Measurements from ENCODE around the gene CKM. TPM values are rescaled to one million over a fixed set of nuclear protein-coding genes. Genes with fewer than 3 reads are reported as not detected.

Gene CKM
- total RNA-seq = not detected in 2 replicates

DNA sequence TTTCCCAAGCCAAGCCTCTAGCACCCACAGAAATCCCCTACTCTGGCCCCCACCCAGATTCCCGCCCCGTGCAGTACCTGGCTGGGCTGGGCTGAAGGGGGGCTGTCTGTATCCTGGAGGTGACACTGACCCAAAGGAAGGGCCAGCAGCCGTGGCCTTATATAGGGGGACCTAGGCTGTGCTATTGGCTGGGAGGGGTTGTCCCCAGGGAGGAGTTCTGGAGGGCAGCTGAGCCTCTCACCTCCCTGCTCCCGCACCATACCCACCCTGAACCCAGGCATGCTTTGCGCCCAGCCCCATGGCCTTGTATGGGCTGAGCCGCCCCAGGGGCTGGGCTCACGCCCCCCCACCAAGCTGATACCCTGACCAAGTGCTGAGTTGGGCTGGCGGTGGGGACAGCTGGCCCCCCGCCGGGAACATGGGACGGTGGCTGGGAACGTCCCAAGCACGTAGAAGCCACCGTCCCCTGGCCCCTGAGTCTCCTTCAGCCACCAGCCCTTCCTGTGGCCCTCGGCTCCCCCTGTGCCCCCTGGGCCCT, at the start of gene CKM:
CKM (minus strand) TSS at position 132 of the 538 bp plus-strand sequence. CDS start 3,162 bp downstream, outside the sequence.

DNA sequence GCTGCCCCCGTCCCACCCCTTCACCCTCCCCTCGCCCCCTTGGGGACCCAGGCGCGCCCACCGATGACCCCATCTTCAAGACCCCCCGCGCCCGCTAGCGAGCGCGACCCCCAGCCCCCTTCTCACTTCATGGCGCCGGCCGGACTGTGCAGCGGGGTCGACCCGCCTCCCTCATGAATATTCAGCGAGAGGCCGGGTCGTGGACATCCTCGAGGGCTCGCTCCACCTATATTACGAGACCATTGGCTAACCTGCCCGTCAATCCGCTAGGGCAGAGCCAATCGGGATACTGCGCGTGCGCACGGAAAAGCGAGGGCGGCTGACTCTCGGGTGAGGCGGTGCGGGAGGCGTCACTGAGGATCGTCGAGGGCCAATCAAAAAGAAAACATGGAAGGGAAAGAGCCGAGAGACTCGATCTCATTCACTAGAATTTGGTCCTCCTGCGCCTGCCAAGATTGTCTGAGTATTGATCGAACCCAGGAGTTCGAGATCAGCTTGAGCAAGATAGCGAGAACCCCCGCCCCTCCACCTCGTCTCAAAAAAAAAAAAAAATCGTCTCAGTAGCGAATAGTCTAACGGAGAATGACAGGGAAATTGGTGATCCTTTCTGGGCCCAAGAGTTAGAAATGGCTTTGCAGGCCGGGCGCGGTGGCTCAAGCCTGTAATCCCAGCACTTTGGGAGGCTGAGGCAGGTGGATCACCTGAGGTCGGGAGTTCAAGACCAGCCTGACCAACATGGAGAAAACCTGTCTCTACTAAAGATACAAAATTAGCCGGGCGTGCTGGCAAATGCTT, 47.9 kb upstream of the CKM start, which contains the start of gene ERCC2:
ERCC2 (minus strand) TSS at position 164 of the 795 bp plus-strand sequence; CDS start at position 131, 33 bp downstream.

DNA sequence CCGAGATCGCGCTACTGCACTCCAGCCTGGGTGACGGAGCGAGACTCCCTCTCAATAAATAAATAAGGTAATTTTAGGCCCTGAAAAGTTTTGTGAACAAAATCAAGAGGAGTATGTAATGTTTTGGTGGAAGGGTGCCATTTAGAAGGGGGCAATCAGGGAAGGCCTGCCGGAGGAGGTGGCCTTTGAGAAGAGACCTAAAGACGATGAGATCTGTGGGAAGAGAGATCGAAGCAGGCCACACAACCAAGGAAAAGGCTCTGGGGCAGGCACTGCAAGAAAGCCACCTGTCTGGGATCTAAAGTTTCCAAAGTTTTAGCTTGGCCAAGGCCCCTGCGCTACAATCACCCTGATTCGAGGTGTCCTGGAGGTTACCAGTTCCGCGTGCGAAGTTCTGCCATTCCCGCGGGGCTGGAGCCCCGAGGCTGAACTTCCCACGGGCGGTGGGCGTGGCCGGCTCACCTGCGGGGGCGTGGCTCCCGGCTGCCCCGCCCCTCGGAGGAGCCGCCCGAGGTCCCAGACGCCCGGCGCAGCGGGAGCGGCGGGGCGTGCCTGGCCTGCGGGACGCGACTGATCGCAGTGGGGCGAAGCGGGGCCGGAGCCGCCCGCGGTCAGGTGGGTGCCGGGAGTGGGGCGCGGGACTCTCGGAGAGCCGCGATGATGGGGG, 17.7 kb upstream of the CKM start, which contains the start of gene KLC3:
KLC3 (plus strand) TSS at position 519 of the 667 bp plus-strand sequence. CDS start 4,792 bp downstream, outside the sequence.

Other genes with a start within 250 kb of the CKM start
- 0.09 TPM in 2 replicates for gene ZNF296, start 246.4 kb downstream of the CKM start, total RNA-seq
- gene GEMIN7, start 243.6 kb downstream of the CKM start, total RNA-seq = 17.8 and 20.6 TPM in 2 replicates
- 23.1 and 25.9 TPM in 2 replicates for gene PPP1R37, start 229.7 kb downstream of the CKM start, total RNA-seq
- gene NKPD1, start 161.9 kb downstream of the CKM start, total RNA-seq = 0.09 and 0.19 TPM in 2 replicates
- gene TRAPPC6A, start 144.6 kb downstream of the CKM start, total RNA-seq = 11.6 and 12.7 TPM in 2 replicates
- gene BLOC1S3, start 144.1 kb downstream of the CKM start, total RNA-seq = 2.2 and 3.9 TPM in 2 replicates
- 0.66 and 2.1 TPM in 2 replicates for gene EXOC3L2, start 77.5 kb downstream of the CKM start, total RNA-seq
- 10.4 and 18.9 TPM in 2 replicates for gene MARK4, start 71.6 kb downstream of the CKM start, total RNA-seq
- 0.19 TPM in 1 of 2 replicates, not detected in the other for gene KLC3, start 17.9 kb upstream of the CKM start, total RNA-seq
- 26.1 and 55.5 TPM in 2 replicates for gene ERCC2, start 47.7 kb upstream of the CKM start, total RNA-seq
- gene PPP1R13L, start 82.2 kb upstream of the CKM start, total RNA-seq = 4.5 and 25.9 TPM in 2 replicates
- 16.6 and 17.5 TPM in 2 replicates for gene POLR1G, start 83.8 kb upstream of the CKM start, total RNA-seq
- 77.0 and 82.2 TPM in 2 replicates for gene ERCC1, start 101.0 kb upstream of the CKM start, total RNA-seq
- gene FOSB, start 145.1 kb upstream of the CKM start, total RNA-seq = 0.27 and 0.66 TPM in 2 replicates
- 5.1 and 5.9 TPM in 2 replicates for gene RTN2, start 174.2 kb upstream of the CKM start, total RNA-seq
- gene PPM1N, start 175.6 kb upstream of the CKM start, total RNA-seq = 0.90 and 1.4 TPM in 2 replicates
- 131 and 141 TPM in 2 replicates for gene VASP, start 184.6 kb upstream of the CKM start, total RNA-seq